ENCODE data around the gene AIP.

GRCh38 chr11:67490727-67491065 lies 7.9 kb downstream of the AIP start:
- no peak for TF ChIP-seq POLR2AphosphoS5 (IDR thresholded peaks at IDR 0.05; ENCODE audit: low read depth, low read length)
- TF ChIP-seq POLR2A (IDR thresholded peaks at IDR 0.05; ENCODE audit: low read depth, low read length), result no peak
- no peak for TF ChIP-seq TAF1 (IDR thresholded peaks at IDR 0.05; ENCODE audit: low read depth, low read length)
- TF ChIP-seq SPI1 (IDR thresholded peaks at IDR 0.05; ENCODE audit: low read depth, low read length), result no peak
- no peak for TF ChIP-seq PAX5 (IDR thresholded peaks at IDR 0.05; ENCODE audit: insufficient read depth, low read length, severe bottlenecking)
